Activated CD8-positive, alpha-beta memory T cell treated with anti-CD3 and anti-CD28 coated beads for 48 hours (primary cell): ENCODE data around the gene C5orf47.

Source experiments
- DNase-seq, 3 experiments: peaks; one replicate each; pipeline ENCODE4 v3.0.0-alpha.2; 2020; ENCODE audit warnings: low read depth in 2 of 3, low spot score in 2 of 3

Gene C5orf47

DNA sequence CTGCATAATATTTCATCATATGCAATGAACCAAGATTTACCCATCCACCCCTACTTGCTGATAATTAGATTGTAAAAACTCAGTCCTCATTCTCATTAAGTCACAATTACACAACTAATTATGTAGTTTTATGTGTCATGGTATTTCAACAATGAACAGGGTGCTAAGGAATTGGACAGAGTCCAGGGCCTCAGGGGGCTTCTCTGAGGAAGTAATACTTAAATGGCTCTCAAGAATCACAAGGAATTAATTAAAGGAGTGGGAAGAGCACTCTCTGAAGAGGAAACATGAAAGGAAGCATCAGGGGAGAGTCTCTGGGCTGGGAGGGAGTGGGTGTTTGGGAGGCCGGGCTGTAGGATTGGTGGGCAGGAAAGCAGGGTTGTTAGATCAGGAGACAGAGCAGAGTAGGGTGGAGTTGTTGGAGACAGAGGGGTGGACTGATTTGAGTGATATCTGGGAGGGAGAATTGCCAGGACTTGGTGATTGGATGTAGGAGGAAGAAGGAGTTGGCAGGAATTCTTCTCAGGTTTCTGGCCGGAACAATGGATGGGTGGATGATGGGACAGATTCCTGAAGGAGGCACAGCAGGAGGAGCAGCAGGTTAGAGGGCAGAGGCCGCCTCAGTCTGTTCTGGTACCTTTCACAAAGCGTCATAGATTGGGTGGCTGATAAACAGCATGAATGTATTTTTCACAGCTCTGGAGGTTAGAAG lies 33.6 kb downstream of the C5orf47 start:
- no peak for DNase-seq

DNA sequence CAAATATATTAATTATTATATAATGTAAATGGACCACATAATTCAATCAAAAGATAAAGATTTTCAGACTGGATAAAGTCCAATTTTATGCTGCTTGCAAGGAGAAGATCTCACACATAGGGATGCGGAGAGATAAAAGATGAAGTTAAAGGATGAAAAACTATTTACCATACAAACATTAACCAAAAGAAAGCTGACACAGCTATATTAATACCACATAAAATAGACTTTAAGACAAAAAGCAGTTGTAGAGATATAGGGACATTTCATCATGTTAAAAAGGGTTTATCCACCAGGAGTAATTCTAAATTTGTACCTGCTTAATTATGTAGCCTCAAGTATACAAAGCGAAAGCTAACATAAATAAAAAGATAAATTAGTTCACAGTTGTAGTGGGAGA lies 41.3 kb downstream of the C5orf47 start:
- DNase-seq, result no peak

DNA sequence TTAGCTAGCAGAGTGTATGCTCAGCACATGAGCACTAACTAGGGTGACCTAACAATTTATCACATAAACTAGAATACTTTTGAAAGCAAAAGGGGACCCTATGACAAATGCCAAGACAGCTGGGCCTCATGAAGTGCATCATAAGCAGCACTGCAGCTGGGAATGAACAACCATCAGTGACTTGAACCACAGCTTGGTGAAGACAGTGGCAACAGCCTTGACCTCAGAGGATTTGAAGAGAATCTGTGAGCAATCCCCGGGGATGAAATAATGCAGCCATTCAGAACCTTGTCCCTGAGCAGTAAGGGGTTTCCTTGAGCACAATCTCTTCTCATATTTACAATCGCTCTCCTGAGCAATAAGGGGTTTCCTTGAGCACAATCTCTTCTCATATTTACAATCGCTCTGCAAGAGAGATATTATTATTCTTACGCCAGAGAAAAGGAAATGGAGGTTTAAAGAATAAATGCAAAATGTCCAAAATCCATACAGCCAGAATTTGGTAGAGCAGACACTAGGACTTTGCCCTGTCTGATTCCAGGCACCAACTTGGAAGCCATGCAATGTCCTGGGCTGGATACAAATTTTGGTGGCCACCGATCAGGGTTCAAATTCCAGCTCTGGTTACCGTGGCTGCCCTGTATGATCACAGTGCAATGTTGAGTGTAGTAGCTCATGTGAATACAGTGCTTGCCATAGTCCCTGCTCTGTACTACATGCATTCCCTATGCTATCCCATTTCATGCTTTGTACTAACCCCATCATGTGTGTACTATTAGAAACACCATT lies 55.7 kb downstream of the C5orf47 start:
- no peak for DNase-seq

DNA sequence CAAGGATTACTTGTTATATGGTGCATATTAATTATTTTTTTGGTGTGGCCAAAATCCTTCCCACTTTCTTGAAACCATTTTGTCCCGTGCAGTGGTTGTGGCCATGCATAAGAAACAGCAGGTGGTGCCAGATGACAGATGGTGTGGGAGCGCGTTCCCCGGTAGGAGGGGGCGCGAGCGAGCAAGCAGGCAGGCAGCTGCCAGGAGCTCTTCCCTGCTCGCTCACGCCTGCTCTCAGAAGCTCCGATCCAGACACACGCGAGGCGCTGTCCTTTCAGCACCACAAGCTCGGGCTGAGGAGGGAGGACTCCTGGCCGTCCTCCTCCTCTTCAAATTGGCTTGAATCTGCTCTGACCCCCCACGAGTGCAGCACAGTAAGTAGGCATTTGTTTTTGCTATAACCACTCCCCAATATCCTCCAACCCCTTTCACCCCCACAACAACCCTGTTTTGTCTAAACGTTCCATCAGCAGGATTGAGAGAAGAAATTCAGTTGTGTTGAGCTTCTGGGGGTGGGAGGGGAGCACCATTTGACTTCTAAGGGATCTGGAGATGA lies 56.6 kb downstream of the C5orf47 start, which contains the start of gene NSG2:
Gene NSG2, plus strand, starts transcription at position 237 of the 556 bp plus-strand sequence. CDS start 1,050 bp downstream, outside the sequence.
- DNase-seq, result peak in 1 of 3 experiments; percentile 4

DNA sequence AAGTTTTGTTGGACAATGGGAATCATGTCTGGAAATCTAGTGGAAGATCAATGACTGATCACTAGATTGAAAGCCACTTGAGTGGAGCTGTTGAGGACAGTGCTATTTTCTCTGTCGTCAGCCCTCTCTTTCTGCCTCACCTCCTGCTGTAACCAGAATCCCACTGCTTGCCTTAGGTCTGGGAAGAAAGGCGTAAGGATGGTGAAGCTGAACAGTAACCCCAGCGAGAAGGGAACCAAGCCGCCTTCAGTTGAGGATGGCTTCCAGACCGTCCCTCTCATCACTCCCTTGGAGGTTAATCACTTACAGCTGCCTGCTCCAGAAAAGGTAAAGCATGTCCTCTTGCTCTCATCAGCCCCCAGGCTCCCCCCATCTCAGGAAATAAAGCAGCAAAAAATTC lies 57.6 kb downstream of the C5orf47 start:
- DNase-seq, result no peak

DNA sequence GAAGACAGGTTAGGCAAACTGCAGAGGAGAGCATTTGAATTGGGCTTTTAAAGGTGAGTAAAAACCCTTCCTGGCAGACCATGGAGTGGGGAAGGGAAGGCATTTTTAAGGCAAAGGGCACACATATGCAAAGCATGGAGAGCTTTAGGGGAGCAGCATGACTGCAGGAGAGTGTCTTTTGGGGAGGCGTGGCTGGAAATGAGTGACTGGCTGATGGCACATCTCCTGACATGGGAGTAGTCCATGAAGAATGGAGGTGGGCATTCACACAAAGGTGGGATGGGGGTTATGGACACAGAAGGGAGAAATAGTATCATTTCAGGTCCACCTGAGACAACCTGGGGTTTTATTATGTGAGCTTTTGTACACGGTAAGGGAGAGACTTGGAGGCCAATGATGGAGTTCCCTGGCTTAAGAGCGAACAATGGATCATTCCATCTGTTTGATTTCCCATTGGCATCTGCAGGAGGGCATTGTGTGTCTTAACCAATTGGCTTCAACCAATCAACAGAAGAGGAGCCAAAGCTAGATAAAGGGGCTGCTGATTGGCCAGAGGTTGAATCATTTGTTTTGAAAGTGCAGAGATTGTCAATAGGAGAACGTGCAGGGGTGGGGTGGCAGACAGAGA lies 58.6 kb downstream of the C5orf47 start:
- no peak for DNase-seq

DNA sequence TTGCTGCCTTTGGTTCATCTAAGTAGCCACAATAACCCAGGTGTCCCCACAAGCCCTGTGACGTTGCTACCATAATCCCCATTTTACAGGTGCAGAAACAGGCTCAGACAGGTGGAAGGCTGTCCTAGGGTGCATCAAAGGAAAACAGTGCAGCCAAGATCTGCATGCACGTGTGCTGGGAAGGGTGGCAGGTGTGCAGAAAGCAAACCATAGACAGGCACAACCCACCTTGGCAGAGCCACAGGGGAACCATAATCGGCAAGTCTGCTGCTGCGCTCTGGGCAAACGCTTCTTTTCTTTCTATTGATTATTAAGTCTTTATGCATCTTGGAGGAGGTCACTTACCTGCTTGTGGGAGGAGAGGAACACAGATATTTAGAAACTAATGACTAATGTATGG lies 63.7 kb downstream of the C5orf47 start:
- no peak for DNase-seq

DNA sequence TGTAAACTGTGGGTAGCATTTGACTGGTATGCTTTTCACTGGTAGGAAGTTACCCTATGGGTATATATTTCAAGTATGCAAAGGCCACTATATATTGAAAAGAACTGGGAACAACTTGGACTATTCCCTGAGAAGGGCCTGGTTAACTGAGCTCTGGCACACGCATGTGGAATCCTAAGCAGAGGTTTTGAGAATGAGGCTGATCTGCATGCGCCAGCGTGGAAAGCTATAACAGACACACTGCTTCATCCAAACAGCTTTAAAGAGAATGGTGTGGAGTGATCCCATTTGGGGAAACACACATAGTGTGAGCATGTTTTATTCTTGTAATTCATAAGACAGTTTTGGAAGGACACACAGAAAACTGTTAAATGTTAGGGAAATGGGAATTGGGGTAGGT lies 64.9 kb downstream of the C5orf47 start:
- no peak for DNase-seq
